ENCODE results near the gene F2RL1. TPM values are rescaled to one million over a fixed set of nuclear protein-coding genes. Genes with fewer than 3 reads are reported as not detected.
"Not testable (repeated sequence)": the region's sequence is repeated elsewhere in the genome, so short reads cannot be mapped to it uniquely, and the experiment has no call there.

F2RL1 gene, protein sequence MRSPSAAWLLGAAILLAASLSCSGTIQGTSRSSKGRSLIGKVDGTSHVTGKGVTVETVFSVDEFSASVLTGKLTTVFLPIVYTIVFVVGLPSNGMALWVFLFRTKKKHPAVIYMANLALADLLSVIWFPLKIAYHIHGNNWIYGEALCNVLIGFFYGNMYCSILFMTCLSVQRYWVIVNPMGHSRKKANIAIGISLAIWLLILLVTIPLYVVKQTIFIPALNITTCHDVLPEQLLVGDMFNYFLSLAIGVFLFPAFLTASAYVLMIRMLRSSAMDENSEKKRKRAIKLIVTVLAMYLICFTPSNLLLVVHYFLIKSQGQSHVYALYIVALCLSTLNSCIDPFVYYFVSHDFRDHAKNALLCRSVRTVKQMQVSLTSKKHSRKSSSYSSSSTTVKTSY
- 50.9 TPM for total RNA-seq

DNA sequence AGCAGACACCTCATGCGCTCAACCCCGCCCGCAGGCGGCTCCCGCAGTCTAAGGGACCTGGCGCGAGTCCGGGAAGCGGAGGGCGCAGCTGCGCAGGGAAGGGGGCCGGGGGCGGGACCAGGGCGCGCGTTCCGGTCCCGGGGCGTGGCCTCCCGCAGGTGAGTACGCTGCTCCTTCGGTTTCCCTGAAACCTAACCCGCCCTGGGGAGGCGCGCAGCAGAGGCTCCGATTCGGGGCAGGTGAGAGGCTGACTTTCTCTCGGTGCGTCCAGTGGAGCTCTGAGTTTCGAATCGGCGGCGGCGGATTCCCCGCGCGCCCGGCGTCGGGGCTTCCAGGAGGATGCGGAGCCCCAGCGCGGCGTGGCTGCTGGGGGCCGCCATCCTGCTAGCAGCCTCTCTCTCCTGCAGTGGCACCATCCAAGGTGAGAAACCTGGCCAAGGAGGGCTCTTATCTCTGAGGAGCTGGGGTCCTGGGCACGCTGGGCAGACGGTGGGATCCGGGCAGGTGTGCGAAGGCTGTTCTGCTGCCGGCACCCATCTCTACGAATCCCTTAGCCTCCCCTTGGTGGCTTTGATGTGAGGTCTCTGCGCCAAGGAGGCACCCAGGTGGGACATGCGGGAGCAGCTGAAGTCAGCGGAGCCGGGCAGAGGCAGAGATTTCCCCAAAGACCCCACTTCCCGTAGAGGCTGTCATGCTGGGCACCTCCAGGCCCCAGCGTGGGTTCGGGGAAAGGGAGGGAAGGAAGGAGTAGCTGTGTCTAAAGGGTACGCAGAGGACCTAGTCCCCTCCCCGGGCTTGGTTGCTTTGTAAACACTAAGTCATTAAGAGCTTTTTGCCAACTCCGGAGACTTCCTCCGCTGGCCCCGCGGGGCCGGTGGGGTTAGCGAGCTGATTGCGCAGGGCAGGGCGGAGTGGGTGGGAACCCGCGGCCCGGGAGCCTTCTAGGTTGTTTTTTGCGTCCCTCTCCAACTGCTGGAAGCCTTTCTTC lies at the start of gene F2RL1:
Gene F2RL1 (plus strand): TSS at position 187 of the 988 bp plus-strand sequence. CDS start 153 bp downstream, at position 340.
- DNase-seq (ENCODE audit: low read depth in 2 of 3, low spot score in 2 of 3): peak in 2 of 3 donors; percentile 53 to 65

DNA sequence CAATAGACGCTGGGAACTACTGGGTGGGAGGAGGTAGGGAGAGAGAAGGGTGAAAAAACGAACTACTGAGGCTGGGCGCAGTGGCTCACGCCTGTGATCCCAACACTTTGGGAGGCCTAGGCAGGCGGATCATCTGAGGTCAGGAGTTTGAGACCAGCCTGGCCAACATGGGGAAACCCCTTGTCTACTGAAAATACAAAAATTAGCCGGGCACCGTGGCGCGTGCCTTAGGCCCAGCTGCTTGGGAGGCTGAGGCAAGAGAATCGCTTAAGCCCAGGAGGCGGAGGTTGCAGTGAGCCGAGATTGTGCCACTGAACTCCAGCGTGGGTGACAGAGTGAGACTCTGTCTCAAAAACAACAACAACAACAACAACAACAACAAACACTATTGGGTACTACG lies 47.8 kb upstream of the F2RL1 start:
- not testable (repeated sequence) for DNase-seq (ENCODE audit: low read depth in 2 of 3, low spot score in 2 of 3)

DNA sequence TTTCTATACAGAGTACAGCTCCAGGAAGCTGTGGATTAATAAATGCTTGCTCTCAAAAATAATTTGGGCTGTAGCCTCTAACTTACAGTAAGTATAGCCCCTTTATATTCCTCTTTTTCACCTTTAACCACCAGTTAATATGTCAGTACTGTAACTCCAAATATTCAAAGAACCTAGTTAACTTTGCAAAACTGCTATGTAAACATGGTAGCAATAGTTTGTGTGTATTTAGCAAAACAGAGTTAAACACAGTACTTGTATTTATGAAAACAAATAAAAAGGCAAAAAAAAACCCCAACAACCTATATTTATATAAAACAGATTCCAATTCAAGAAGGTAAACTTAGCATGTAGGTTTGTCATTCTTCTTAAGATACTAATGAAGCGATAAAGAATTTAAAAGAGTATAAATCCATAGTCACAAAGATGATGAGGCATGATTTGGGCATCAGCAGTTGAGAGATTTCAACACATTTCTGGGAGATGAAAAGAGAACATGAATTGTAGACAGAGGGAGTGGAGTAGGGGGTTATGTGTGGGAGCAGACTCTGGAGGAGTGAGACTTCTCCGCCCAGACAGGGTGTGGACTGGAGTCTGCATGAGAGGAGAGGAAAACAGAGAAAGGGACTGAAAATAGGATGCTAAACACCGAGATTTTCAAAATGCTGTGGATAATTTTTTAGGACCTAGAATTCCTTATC lies 47.0 kb upstream of the F2RL1 start:
- no peak for DNase-seq (ENCODE audit: low read depth in 2 of 3, low spot score in 2 of 3)

DNA sequence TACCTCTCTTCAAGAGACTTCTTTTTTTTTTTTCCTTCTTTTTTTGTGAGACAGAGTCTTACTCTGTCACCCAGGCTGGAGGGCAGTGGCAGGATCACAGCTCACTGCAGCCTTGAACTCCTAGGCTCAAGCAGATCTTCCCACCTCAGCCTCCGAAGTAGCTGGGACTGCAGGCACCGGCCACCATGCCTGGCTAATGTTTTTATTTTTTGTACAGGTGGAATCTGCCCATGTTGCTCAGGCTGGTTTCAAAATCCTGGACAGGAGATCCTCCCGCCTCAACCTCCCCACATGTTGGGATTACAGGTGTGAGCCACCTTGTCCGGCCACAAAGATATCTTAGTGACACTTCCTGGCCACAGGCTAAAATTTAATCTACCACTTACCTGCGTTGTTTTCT lies 42.9 kb upstream of the F2RL1 start:
- DNase-seq (ENCODE audit: low read depth in 2 of 3, low spot score in 2 of 3): no peak

DNA sequence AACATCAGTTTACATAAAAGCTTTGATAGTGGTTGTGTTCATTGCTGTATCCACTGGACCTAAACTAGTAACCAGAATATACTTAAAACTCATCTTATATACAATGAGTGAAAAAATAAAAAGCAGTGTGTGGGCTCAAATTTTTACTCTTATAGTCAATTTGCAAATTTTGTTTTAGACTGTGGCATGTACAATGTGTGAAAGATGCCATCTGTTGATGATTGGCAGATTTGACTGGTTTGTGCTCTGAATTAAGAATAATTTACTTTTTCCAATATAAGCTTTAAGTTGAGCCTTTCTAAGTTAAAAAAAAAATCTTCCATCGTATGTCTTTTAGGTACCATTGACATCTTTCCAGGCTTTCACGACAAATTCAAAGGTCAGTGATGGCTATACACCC lies 42.4 kb upstream of the F2RL1 start:
- no peak for DNase-seq (ENCODE audit: low read depth in 2 of 3, low spot score in 2 of 3)

DNA sequence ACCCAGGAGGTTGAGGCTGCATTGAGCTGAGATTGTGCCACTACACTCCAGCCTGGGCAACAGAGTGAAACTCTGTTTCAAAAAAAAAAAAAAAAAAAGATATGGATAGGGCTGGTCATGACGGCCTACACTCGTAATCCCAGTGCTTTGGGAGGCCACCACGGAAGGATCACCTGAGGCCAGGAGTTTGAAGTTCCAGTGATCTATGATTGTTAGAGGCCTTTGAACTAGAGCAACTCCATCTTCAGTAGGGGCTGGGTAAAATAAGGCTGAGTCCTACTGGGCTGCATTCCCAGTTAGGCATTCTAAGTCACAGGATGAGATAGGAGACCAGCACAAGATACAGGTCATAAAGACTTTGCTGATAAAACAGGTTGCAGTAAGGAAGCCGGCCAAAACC lies 38.2 kb upstream of the F2RL1 start:
- DNase-seq (ENCODE audit: low read depth in 2 of 3, low spot score in 2 of 3): not testable (repeated sequence)

DNA sequence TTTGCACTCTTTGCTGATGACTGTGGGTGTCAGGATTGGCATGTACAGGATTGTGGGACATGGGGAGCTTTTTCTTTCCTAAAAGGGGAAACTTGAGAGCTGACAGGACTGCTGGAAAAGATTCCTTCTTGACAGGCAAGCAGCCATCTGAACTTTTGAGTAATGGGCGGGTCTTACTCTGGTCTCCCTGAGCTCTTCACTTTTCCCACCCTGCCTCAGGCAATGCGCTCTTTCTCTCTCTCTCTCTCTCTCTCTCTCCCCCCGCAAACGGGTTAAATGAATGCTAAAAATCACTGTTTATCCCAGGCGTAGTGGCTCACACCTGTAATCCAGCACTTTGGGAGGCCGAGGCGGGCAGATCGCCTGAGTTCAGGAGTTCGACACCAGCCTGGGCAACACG lies 37.1 kb upstream of the F2RL1 start:
- no peak for DNase-seq (ENCODE audit: low read depth in 2 of 3, low spot score in 2 of 3)

DNA sequence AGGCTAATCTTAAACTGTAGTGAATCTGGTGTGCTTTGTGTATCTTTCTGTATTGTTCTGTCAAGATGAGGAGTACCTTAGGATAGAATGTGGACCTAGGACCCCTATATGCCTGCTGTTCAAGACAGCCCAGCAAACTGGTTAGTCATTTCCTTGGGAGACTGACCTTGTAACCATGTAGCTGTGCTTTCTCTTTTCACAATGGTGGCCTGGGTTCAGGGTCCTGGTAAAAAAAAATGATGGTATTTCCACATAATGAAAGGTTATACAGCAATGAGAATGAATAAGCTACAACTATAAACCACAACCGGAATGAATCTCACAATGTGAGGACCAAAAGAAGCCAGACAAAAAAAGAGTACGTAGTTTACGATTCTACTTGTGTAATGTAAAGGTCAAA lies 36.4 kb upstream of the F2RL1 start:
- no peak for DNase-seq (ENCODE audit: low read depth in 2 of 3, low spot score in 2 of 3)

DNA sequence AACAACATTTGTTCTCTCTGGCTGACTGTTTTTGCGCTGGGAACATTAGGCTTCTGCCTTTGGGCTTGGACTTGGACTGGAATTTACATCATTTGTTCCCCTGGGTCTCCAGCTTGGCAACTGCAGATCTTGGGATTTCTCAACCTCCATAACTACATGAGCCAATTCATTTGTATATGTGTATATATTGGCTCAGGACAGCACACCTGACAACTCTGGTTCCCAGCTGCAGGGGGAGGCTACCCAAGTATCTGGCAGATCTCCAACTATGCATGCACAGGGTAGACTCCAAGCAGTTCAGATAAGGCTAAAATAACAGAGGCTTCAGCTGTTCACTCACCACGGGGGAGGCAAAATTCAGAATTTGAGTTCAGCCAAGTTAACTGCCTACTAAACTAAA lies 31.6 kb upstream of the F2RL1 start:
- DNase-seq (ENCODE audit: low read depth in 2 of 3, low spot score in 2 of 3): no peak

DNA sequence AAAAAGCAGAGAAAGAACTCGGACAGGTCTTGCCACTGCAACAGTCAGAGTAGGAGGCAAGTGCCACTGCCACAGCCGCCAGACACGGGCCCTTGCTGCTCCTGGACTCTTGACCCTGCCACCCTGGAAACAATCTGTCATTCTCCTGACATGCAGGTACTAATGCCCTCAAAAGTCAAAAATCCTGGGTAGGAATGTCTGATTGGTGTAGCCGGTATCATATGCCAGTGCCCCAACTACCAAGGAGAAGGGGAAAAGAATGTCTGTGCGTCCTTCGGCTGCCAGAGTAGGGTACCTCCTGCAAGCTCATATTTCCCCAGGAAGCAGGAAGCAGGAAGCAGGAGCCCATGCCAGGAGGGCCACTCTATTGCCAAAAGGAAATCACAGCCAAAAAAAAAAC lies 30.5 kb upstream of the F2RL1 start:
- DNase-seq (ENCODE audit: low read depth in 2 of 3, low spot score in 2 of 3): no peak

DNA sequence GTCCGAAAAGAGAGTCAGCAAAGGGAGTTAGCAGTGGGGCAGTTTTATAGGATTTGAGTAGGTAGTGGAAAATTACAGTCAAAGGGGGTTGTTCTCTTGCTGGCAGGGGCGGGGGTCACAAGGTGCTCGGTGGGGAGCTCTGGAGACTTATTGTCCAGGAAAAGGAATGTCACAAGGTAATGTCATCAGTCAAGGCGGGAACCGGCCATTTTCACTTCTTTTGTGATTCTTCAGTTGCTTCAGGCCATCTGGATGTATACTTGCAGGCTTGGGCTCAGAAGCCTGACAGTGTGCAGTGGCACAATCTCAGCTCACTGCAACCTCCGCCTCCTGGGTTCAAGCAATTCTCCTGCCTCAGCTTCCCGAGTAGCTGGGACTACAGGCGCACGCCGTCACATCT lies 29.6 kb upstream of the F2RL1 start:
- not testable (repeated sequence) for DNase-seq (ENCODE audit: low read depth in 2 of 3, low spot score in 2 of 3)

DNA sequence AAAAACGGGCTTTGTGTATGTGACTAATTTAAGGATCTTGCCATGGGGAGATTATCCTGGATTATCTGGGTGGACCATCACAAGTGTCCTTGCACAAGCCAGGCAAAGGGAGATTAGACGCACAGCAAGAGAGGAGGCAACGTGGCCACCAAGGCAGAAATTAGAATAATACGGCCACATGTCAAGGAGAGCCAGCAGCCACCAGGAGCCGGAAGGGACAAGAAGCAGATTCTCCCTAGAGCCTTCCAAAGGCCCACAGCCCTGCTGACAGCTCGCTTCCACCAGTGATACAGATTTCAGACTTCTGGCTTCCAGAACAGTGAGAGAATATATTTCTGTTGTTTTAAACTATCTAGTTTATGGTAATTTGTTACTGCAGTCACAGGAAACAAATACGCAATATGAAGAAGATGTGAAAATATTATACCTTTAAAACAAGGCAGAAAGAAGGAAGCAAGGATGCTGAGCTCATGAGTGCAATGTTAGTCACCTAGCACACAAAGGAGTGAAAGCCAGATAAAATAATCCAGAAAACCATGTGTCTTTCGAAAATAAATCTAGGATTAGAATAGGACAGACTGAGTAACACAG lies 28.7 kb upstream of the F2RL1 start:
- no peak for DNase-seq (ENCODE audit: low read depth in 2 of 3, low spot score in 2 of 3)

DNA sequence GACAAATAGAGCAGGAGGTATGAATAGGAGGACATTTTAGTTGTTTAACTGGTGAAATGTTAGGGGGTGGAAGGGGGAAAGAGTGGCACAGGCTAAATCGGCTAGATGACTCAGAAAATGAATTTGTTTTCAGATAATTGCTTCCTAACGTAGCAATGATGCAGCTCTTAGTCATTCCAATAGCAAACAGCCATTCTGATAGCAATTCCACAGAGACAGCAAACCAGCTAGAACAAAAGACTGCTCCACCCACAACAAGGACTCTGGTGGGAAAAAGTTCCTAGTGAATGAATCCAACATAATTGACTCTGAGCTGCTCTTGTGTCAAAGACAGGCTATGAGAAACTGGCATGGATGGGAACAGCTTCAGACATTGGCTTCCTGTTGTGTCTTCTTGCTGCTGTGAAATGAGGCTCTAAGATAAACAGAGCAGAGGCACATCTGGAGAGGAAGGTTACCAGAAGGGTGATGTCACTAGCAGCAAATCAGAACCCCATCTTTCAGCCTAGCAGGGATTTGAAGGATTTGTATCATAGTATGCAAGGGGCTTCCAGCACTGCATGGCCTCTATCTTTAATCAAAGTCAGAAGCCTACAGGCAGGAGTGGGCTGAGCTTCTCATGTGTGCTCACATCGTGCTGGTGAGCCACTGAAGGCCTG lies 28.1 kb upstream of the F2RL1 start:
- DNase-seq (ENCODE audit: low read depth in 2 of 3, low spot score in 2 of 3): peak in 1 of 3 donors; percentile 11

DNA sequence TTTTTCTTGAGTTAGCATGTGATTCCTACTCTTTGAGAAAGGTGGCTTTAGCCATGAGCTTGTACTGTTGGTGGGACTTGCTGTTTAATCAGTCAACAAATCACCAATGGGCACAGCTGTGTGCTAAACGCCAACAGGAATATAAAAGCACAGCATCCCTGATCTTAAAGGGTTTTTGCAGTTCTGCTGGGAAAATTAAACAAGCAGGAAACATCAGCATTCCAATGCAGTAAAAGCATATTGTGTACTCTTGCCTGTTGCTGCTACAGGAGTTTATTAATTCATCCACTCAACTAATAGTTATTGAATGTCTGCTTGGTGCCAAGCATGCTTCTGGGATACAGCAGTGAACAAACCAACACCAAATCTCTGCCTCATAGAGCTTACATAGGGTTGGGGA lies 27.4 kb upstream of the F2RL1 start:
- no peak for DNase-seq (ENCODE audit: low read depth in 2 of 3, low spot score in 2 of 3)

DNA sequence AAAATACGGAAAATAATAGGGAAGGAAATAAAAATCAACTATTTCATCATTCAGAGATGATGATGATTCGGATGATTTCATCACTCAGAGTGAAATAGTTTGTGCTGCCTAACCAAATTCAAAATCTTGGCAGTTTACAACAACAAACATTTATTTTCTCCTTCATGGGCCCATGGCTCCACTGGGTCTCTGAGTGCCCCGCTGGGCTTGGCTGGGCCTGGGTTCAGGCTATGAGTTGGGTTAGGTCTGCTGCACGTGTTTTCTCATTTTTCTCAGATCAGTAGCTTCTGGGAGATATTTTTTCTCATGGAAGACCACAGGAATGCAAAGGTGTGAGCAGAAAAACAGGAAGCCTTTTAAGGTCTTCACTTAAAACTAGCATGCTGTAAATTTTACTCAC lies 24.0 kb upstream of the F2RL1 start:
- DNase-seq (ENCODE audit: low read depth in 2 of 3, low spot score in 2 of 3): no peak

DNA sequence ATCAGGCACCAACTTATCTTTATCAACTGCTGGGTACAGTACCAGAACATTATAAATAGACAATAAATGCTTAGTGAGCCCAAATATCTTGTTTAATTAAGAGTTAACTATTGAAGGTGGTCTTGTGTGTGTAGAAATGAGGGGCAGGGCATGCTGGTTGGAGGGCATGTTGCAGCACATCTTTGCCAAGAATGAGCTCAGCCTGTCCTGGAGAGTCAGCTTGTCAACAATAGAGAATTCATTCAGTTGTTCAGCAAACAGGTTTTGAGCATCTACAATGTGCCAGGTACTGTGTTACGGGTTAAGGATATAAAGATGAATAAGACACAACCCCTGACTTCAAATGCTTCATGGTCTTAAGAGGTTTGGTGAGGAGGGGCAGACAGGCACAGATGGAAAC lies 19.2 kb upstream of the F2RL1 start:
- no peak for DNase-seq (ENCODE audit: low read depth in 2 of 3, low spot score in 2 of 3)

DNA sequence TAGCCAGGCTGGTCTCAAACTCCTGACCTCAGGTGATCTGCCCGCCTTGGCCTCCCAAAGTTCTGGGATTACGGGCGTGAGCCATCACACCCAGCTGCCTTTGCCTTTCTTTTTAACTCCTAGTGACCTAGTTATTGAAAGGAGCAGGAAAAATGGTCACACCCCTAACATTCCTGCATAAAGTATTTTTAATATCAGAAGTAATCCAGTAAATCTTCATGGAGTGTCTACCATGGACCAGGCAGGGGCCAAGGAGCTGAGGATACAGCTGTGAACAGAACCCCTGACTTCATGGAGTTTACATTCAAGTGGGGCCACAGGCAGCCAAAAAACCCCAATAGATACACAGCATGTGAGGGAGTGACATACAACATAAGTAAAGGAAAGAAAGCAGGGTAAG lies 18.3 kb upstream of the F2RL1 start:
- DNase-seq (ENCODE audit: low read depth in 2 of 3, low spot score in 2 of 3): no peak

DNA sequence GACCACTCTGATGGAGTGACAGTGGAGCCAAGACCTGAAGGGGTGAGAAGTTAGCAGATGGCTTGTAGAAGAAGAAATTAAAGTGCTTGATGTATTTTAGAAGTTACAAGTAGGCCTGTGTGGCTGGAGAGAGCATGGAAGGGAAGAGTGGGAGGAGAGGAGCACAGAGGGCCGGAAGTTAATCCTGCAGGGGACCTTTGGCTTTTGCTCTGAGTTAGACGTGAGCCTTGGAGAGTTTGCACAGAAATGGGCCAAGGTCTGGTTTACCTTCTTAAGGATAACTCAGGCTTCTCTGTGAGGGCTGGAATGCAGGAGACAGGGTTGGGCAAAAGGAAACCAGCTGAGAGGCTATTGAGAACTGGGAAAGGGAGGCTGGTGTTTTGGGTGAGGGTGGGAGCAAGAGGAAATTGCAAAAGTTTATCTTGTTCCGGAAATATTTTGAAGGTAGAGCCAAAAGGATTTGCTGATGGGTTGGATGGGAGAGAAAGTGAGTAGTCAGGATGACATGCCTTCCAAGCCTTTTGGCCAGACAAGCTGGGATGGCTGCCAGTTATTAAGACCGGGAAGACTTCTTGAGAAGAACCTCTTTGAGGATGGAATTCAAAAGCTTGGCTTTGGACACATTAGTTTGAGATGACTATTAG lies 17.5 kb upstream of the F2RL1 start:
- no peak for DNase-seq (ENCODE audit: low read depth in 2 of 3, low spot score in 2 of 3)

DNA sequence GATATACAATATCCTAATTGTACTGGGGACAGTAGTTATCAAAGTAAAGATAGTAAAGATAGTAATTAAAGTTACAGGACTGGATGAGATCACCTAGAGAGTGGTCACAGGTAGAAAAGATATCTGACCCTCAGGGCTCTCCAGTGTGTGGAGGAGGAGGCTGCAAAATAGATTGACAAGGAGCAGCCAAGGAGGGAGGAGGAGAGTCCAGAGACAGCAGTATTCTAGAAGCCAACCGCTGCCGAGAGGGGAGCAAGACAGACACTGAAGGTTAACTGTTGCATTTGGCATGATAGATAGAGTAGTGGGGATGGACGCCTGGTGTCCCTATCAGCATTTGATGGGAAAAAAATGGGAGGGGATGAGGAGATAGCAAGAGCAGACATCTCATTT lies 17.0 kb upstream of the F2RL1 start:
- DNase-seq (ENCODE audit: low read depth in 2 of 3, low spot score in 2 of 3): no peak

DNA sequence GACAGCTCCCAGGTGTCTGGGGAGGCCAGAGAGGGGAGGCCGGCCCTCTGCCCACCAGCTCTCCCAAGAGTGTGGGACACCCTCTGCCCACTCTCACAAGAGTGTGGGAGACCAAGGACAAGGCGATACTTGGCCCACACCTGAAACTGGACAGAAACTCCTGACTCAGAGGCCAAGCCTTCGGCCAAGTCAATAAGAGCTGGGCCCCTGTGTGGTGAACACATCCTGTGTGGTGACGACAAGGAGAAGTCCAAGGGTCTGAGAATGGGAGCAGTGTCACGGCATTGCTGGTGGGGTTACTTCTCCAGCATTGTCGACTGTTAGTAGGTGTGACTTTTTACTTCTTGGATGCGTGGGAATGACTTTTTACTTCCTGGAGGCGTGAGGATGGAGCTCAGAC lies 14.6 kb upstream of the F2RL1 start:
- no peak for DNase-seq (ENCODE audit: low read depth in 2 of 3, low spot score in 2 of 3)

Data from hematopoietic multipotent progenitor cell (in vitro differentiated cells).